ENCODE measurements around the gene DRG1. TPM values are rescaled to one million over a fixed set of nuclear protein-coding genes. Genes with fewer than 3 reads are reported as not detected.

DRG1 gene
- 80.5 and 84.1 TPM in 2 replicates for total RNA-seq
- long read RNA-seq, transcript DRG1-201 (9 exons, 1,746 nt): major isoform, 272 of 306 reads
- long read RNA-seq, partial matches to known transcripts: 8 of 306 reads
- long read RNA-seq, other reads (novel, unspliced or antisense): 26 of 306 reads

- Mint-ChIP-seq H3K36me3 (ENCODE audit: low read depth) (peaks cover 3% of the 10 kb centered on the region), H3K27ac (ENCODE audit: unreplicated experiment) (peak within 1 kb of the TSS; percentile 99), H3K4me3 (peak within 1 kb of the TSS; percentile 94), H3K9me3 (peaks cover 1% of the 10 kb centered on the region), H3K4me1 (peaks cover 17% of the 10 kb centered on the region), H3K27me3 (ENCODE audit: low read depth) (no peaks in the 10 kb centered on the region)
- no peak for TF ChIP-seq CTCF (conservative IDR thresholded peaks at IDR 0.05)
- DNase-seq (ENCODE audit: low read depth, low spot score): peak; percentile 97
These were observed at the start of gene DRG1 for GRCh38 chr22:31399211-31400022. TSS of gene DRG1 (plus strand) at chr22:31399604. CDS start at chr22:31399684, 80 bp downstream.

- no peak for DNase-seq (ENCODE audit: low read depth, low spot score)
- Mint-ChIP-seq H3K27ac (ENCODE audit: unreplicated experiment) (no peak overlapping the region), H3K4me3 (peak overlapping the region; percentile 94), H3K9me3 (no peaks in the 10 kb centered on the region), H3K27me3 (ENCODE audit: low read depth) (peaks cover 2% of the 10 kb centered on the region), H3K4me1 (peaks cover 22% of the 10 kb centered on the region), H3K36me3 (ENCODE audit: low read depth) (no peaks in the 10 kb centered on the region)
- TF ChIP-seq CTCF (conservative IDR thresholded peaks at IDR 0.05): no peak
These were observed 49.4 kb upstream of the DRG1 start for GRCh38 chr22:31349960-31350359.

GRCh38 chr22:31350410-31350863 lies 49.0 kb upstream of the DRG1 start:
- no peaks in the 10 kb centered on the region for H3K36me3 Mint-ChIP-seq (ENCODE audit: low read depth)
- no peak for TF ChIP-seq CTCF (conservative IDR thresholded peaks at IDR 0.05)
- H3K27ac Mint-ChIP-seq (ENCODE audit: unreplicated experiment): no peak overlapping the region
- H3K9me3 Mint-ChIP-seq: no peaks in the 10 kb centered on the region
- DNase-seq (ENCODE audit: low read depth, low spot score): no peak
- peaks cover 2% of the 10 kb centered on the region for H3K27me3 Mint-ChIP-seq (ENCODE audit: low read depth)
- H3K4me1 Mint-ChIP-seq: peaks cover 21% of the 10 kb centered on the region
- peak overlapping the region; percentile 94 for H3K4me3 Mint-ChIP-seq

GRCh38 chr22:31354515-31354914 lies 44.9 kb upstream of the DRG1 start:
- TF ChIP-seq CTCF (conservative IDR thresholded peaks at IDR 0.05): no peak
- no peaks in the 10 kb centered on the region for H3K36me3 Mint-ChIP-seq (ENCODE audit: low read depth)
- peaks cover 9% of the 10 kb centered on the region for H3K4me1 Mint-ChIP-seq
- no peak overlapping the region for H3K27ac Mint-ChIP-seq (ENCODE audit: unreplicated experiment)
- no peaks in the 10 kb centered on the region for H3K9me3 Mint-ChIP-seq
- H3K4me3 Mint-ChIP-seq: no peak overlapping the region
- peaks cover 6% of the 10 kb centered on the region for H3K27me3 Mint-ChIP-seq (ENCODE audit: low read depth)
- no peak for DNase-seq (ENCODE audit: low read depth, low spot score)

- H3K4me3 Mint-ChIP-seq: no peak overlapping the region
- no peaks in the 10 kb centered on the region for H3K36me3 Mint-ChIP-seq (ENCODE audit: low read depth)
- no peak for DNase-seq (ENCODE audit: low read depth, low spot score)
- H3K27ac Mint-ChIP-seq (ENCODE audit: unreplicated experiment): no peak overlapping the region
- peaks cover 3% of the 10 kb centered on the region for H3K27me3 Mint-ChIP-seq (ENCODE audit: low read depth)
- no peaks in the 10 kb centered on the region for H3K9me3 Mint-ChIP-seq
- no peak for TF ChIP-seq CTCF (conservative IDR thresholded peaks at IDR 0.05)
- no peaks in the 10 kb centered on the region for H3K4me1 Mint-ChIP-seq
These were observed 39.4 kb upstream of the DRG1 start for GRCh38 chr22:31360029-31360428.
